Activated B cell treated with CpG ODN at 0.5 μM for 24 hours (primary cell): ENCODE results near the gene RNU6-1. TPM values are rescaled to one million over a fixed set of nuclear protein-coding genes. Genes with fewer than 3 reads are reported as not detected.

Experiments
- ATAC-seq: fragments of 200-7000 bp; cut with Tn5 transposase; one replicate; pipeline ENCODE4 v1.10.0; 2021; ENCODE audit warnings: low read depth, mild to moderate bottlenecking, moderate library complexity
- CTCF ChIA-PET: fragments of 350-600 bp; sonication (Branson Sonifier 250); formaldehyde crosslinking; loops from one replicate; lab custom pipeline; 2021; ENCODE audit warnings: antibody characterized with exemption; lab: Charles Lee
- POLR2A ChIA-PET: fragments of 350-600 bp; sonication (Branson Sonifier 250); formaldehyde crosslinking; loops from one replicate; lab custom pipeline; 2021; ENCODE audit warnings: antibody characterized with exemption; lab: Charles Lee
- DNase-seq: peaks from one replicate; pipeline ENCODE4 v3.0.0; 2022
- H3K27ac Mint-ChIP-seq: one replicate; pipeline ENCODE4 v1.8.0; 2020; ENCODE audit warnings: mixed read lengths
- H3K27me3 Mint-ChIP-seq: one replicate; pipeline ENCODE4 v1.8.0; 2021; ENCODE audit warnings: mixed read lengths
- H3K36me3 Mint-ChIP-seq: one replicate; pipeline ENCODE4 v1.8.0; 2021; ENCODE audit warnings: low read depth, mixed read lengths
- H3K4me1 Mint-ChIP-seq: one replicate; pipeline ENCODE4 v1.8.0; 2021; ENCODE audit warnings: mixed read lengths
- H3K4me3 Mint-ChIP-seq: one replicate; pipeline ENCODE4 v1.8.0; 2020; ENCODE audit warnings: mild to moderate bottlenecking, mixed read lengths
- H3K9me3 Mint-ChIP-seq: one replicate; pipeline ENCODE4 v1.8.0; 2020; ENCODE audit warnings: mixed read lengths
- CTCF ChIP-seq: fragments of 200-600 bp; IDR thresholded peaks from one replicate; pipeline ENCODE4 v1.8.0; 2022; ENCODE audit warnings: antibody characterized with exemption, mild to moderate bottlenecking
- intact Hi-C: fragments of 100-400 bp; cut with micrococcal nuclease; formaldehyde crosslinking; loops from one replicate; pipeline ENCODE4 v1.15.1; 2024
- total RNA-seq: library from RNA; stranded (reverse); gene quantifications from 2 replicates; pipeline ENCODE4 v1.2.3, GENCODE V29; 2022

RNU6-1 gene
- total RNA-seq, 1 donor from 2014 or later = not detected

- Mint-ChIP-seq H3K36me3 (peaks cover 19% of the 10 kb centered on the region), H3K4me3 (no peak overlapping the region), H3K9me3 (no peaks in the 10 kb centered on the region), H3K27ac (no peak overlapping the region), H3K27me3 (no peaks in the 10 kb centered on the region), H3K4me1 (peaks cover 8% of the 10 kb centered on the region)
- DNase-seq (no peak), ATAC-seq (no peak)
- ChIA-PET CTCF (no interaction called here), POLR2A (no interaction called here)
- no peak for TF ChIP-seq CTCF
- intact Hi-C loops = no loop called here
Measured at GRCh38 chr15:67803996-67804843, 35.6 kb downstream of the RNU6-1 start.

- ChIA-PET POLR2A (no interaction called here), CTCF (no interaction called here)
- TF ChIP-seq CTCF = no peak
- Mint-ChIP-seq H3K36me3 (peaks cover 10% of the 10 kb centered on the region), H3K9me3 (no peaks in the 10 kb centered on the region), H3K27me3 (no peaks in the 10 kb centered on the region), H3K4me1 (peaks cover 8% of the 10 kb centered on the region), H3K27ac (no peak overlapping the region), H3K4me3 (no peak overlapping the region)
- DNase-seq (no peak), ATAC-seq (no peak)
- intact Hi-C loops = no loop called here
Measured at GRCh38 chr15:67803299-67803698, 36.5 kb downstream of the RNU6-1 start.

- ChIA-PET CTCF (no interaction called here), POLR2A (no interaction called here)
- H3K27me3 Mint-ChIP-seq = no peaks in the 10 kb centered on the region
- no peak overlapping the region for H3K27ac Mint-ChIP-seq
- peaks cover 8% of the 10 kb centered on the region for H3K4me1 Mint-ChIP-seq
- DNase-seq (no peak), ATAC-seq (no peak)
- H3K36me3 Mint-ChIP-seq = peaks cover 3% of the 10 kb centered on the region
- H3K4me3 Mint-ChIP-seq = no peak overlapping the region
- no peaks in the 10 kb centered on the region for H3K9me3 Mint-ChIP-seq
- intact Hi-C loops = no loop called here
- no peak for TF ChIP-seq CTCF
Measured at GRCh38 chr15:67801926-67802914, 37.6 kb downstream of the RNU6-1 start.

- intact Hi-C loops = no loop called here
- no peaks in the 10 kb centered on the region for H3K9me3 Mint-ChIP-seq
- ChIA-PET CTCF (no interaction called here), POLR2A (no interaction called here)
- peaks cover 3% of the 10 kb centered on the region for H3K36me3 Mint-ChIP-seq
- H3K27ac Mint-ChIP-seq = no peak overlapping the region
- no peaks in the 10 kb centered on the region for H3K27me3 Mint-ChIP-seq
- no peak overlapping the region for H3K4me3 Mint-ChIP-seq
- H3K4me1 Mint-ChIP-seq = peaks cover 11% of the 10 kb centered on the region
- ATAC-seq (no peak), DNase-seq (no peak)
- TF ChIP-seq CTCF = no peak
Measured at GRCh38 chr15:67801142-67801541, 38.7 kb downstream of the RNU6-1 start.

- CTCF ChIA-PET = no interaction called here
- Mint-ChIP-seq H3K36me3 (peaks cover 3% of the 10 kb centered on the region), H3K27me3 (no peaks in the 10 kb centered on the region), H3K9me3 (peaks cover 3% of the 10 kb centered on the region), H3K27ac (no peak overlapping the region), H3K4me1 (peaks cover 14% of the 10 kb centered on the region), H3K4me3 (no peak overlapping the region)
- TF ChIP-seq CTCF = no peak
- DNase-seq (no peak), ATAC-seq (no peak)
- intact Hi-C loops = no loop called here
- POLR2A ChIA-PET = no interaction called here
Measured at GRCh38 chr15:67799801-67800205, 40.0 kb downstream of the RNU6-1 start.
